Heart left ventricle (tissue), 13 donors: ENCODE data around the gene KCNMA1.

Experiments used
- CTCF ChIP-seq, 12 donors: fragments of 200-600 bp; sonication (generic) in 4 of 12; IDR thresholded peaks; one replicate each; pipeline versions ENCODE4 v1.5.0 to v1.8.0; 2018 to 2022; ENCODE audit warnings: antibody characterized with exemption in 12 of 12, mild to moderate bottlenecking in 5 of 12
- POLR2A ChIP-seq, 2 donors: fragments of 450-650 bp; IDR thresholded peaks; one replicate each; pipeline ENCODE4 v1.6.1; 2017; ENCODE audit warnings: antibody characterized with exemption in 2 of 2, mild to moderate bottlenecking in 2 of 2, moderate library complexity in 2 of 2
- donor health status: ischemic (EF 13 %, LVEDD 7.1; RV severe dilation, severe dysfunction).
- donor health status: DM: no; HTN: yes; CAD: no.
- donor health status: DM: no; HTN: no; CAD: no.
- donor health status: ischemic (EF 25% LVEDD 6.9; RV normal size, moderate dysfunction).
- donor health status: ischemic (EF 25% LVEDD 5.7; RV mildly dilated, moderate dysfunction).
- donor health status: ischemic (EF 35%, LVEDD 5.7; RV mildly dilated, moderate dysfunction).
- donor health status: nonischemic (EF 11% LVEDD 7.7; RV severe dilation, severe dysfunction).
- donor health status: DM: yes; HTN: yes; CAD: no.
- donor health status: PGD.
- donor health status: ischemic (EF 29% LVEDD 5.4; RV normal size, mild dysfunction).
- donor health status: nonischemic (EF 23%, LVEDD 6.1; RV moderate dilation, normal function).

GRCh38 chr10:77566236-77566635, 71.4 kb downstream of the KCNMA1 start:
- TF ChIP-seq CTCF (IDR thresholded peaks at IDR 0.05) (no peak), POLR2A (IDR thresholded peaks at IDR 0.05) (no peak)
